GM19238 (cell line): Measurements from ENCODE around the gene WDFY2.

Source experiments
- DNase-seq: peaks from one replicate; pipeline ENCODE4 v3.0.0; 2011; ENCODE audit warnings: low spot score; ENCODE audit not compliant: insufficient read length

Gene WDFY2

DNA sequence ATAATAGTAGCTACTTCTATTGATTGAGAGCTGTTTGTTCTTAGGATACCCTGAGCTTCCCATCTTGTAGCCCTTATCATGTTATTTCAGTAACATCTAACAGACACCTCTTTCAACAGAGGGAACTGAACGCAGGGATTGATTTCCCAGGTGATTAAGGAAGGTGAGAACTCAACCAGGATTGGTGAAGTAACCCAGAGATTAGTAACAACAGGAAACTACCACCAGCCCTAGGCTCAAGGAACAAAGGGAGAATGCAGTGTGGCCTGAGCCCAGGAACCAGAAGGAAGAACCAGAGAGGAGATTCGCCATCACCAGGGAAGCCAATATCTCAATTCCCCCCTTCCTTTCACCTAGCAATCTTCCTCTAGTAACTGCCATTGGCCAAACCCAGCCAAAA, 211.2 kb downstream of the WDFY2 start:
- DNase-seq: no peak

DNA sequence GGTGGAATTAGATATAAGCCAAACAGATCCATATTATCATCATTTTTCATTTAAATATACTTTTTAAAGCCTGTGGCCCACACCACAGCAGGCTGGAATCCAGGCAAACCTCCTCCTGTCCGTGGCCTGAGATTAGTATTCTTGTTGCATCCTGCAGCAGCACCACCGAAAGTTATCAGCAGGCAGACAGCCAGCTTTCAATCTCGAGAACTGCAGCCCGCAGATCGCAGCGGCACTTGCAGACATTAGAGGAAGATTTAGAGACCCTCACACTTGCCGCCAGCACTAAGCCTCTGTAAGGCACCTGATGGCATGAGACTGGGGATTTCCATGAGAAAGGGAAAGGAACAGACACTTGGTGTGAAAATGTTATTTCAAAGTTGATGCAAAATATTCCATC, 212.3 kb downstream of the WDFY2 start:
- no peak for DNase-seq

DNA sequence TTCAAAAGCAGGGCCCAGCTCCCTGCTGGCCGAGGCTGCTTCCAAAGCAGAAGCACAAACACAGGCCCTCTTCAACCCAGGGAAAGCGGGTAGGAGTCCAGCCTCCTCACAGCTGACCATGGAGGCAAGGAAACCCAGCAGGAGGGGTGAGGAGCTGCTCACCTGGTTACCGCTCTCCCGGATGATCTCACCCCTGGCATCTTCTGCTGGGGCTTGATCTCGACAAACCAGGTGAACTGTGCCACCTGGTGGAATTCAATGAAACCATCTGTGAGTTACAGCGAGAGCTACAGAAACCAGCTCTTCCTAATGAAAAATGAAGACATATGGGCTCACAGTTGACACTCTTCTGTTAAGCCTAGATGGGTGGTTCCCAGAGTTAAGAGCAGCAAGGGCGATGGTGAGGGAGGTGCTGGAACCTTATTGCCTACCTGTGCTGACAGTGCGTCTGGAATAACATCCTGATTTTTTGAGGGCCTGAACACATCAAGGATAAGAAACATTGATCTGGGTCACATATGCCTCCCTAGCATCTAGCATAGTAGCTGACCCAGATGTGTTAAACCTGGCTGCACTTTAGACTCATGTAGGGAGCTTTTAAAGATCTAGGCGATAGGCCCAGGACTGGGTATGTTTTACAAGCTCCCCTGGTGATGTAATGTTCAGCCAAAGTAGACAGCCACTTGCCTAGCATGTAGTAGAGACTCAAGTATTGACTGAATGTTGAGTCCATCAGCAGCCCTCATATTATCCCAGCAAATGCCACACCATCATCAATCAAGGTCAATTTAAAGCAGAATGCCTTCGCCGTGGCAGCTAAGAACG, 213.6 kb downstream of the WDFY2 start:
- DNase-seq: peak; percentile 37

DNA sequence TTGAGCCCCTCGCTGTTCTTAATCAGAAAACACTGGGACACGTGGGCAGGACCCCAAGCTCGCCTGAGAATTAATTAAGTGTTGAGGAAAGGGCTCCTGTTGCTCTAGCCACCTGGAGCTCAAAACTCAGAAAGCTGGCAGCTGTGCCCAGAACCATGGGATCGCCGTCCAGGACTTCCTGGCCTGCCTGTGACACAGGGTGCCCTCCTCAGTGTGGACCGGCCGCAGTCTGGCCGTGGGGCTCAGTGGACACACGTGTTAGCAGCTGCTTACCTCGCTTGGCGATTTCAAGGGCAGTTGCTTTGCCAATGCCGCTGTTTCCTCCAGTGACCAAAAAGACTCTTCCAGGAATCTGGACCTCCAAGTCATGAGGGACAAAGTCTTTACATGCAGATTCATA, 215.0 kb downstream of the WDFY2 start:
- DNase-seq: no peak

DNA sequence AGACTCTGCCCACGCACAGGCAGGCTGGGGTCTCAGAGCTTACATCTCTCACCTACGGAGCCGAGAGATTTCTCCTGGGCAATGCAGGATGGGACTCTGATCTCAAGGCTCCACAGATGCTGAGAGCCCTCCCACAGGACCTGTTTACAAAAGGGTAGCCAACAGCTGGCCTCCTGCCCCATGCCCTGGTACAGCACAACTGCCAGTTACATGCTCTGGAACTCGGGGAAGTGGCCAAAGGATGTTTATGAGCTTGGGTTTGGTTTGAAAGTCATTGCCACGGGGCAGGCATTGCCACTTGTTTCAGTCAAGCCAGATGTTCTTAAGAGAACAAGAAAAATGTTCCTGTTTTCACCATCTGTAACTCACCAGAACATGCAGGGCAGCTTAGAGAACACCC, 216.2 kb downstream of the WDFY2 start:
- DNase-seq: no peak

DNA sequence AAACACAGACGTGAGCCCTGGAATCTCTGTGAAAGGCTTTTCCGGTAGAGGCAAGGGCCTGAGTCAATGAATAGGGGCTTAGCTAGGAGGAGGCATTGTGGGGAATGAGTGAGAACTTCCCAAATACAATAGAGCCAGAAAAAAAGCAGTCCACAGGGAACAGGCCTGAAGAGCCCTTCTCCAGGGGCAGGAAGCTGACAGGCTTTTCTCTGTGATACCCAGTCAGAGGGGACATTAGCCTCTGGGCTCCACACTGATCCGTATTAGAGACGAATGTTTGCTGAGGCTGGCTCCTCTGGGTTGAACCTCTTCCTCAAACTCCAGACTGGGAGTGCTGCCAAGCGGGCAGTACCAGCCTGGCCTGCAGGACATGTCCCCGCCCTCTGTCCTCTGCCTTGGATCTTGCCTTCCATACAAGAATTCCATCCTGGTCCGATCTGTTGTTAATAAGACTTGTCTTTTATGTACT, 217.4 kb downstream of the WDFY2 start:
- no peak for DNase-seq

DNA sequence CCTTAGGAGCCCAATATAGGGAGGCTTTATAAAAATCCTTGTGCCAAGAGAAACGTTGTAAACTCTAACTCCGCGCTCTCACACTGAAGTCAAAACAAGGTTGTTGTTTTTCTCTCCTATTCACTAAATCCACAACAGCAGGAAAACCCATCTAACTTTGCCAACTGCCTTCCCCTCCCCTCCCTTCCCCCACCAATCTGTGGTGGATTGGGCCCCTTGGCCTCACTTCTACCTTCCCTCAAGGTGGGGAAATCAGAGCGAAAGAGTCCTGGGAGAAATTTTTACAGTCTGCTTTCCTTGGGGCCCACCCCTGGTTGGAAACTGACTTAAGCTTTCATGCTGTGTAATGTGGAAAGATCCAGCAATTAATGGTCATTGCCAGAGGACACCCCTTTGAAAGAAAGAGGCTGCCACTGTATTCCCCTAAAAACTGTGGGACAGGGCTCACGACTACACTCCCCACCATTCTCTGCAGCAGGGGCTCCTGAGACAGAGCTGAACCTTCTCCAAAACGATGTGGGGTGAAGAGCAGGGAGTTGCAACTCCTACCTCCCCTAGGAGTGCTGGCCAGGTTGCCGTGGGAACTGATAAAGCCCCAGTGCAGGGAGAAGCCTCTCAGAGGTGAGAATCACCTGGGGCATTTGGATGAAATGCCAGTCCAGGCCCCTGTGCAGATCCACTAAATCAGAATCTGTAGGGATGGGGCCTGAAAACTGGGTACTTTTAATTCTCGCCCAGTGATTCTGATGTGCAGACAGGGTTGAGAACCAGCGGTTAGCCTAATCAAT, 218.6 kb downstream of the WDFY2 start:
- no peak for DNase-seq

DNA sequence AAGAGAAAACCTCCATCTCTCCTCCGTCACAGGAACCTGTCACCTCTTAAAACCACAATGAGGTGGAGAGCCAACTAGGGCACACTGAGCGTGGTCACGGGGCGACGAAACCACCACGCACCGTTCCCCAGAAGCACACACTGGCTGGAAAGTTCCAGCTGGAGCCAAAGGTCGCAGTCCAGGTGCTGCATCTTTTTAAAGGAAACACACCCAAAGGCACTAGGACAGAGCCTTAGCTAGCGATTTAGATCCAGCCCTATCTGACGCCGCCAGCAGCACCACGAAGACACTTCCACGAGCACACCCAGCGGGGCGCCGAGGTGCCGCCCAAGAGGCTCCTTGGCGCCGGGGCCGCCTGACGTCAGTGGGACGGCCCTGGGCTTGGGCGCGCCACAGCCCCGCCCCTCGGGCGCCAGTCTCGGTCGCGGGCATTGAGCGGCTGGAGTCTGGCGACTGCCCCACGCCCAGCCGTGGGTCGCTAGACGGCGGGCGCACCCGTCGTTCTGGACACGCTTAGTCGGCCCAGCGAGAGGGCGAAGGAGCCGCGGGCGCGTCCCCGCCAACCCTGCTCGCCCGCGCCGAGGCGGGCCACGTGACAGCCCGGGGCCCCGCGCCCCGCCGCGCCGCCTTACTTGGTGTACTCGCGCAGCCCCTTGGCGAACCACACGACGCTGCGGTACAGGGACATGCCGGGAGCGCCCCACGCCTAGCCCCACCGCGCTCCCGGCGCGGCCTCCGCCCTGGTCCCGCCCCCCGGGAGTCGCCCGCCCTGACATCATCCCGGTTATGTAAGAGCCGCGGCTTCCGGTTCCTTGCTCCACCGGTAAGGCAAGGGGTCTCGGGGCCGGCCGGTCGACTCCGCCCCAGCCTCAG, 219.4 kb downstream of the WDFY2 start, which contains the start of gene DHRS12:
DHRS12 (minus strand) TSS at position 742 of the 873 bp plus-strand sequence. CDS start 4,504 bp downstream, outside the sequence.
- DNase-seq: peak; percentile 89

DNA sequence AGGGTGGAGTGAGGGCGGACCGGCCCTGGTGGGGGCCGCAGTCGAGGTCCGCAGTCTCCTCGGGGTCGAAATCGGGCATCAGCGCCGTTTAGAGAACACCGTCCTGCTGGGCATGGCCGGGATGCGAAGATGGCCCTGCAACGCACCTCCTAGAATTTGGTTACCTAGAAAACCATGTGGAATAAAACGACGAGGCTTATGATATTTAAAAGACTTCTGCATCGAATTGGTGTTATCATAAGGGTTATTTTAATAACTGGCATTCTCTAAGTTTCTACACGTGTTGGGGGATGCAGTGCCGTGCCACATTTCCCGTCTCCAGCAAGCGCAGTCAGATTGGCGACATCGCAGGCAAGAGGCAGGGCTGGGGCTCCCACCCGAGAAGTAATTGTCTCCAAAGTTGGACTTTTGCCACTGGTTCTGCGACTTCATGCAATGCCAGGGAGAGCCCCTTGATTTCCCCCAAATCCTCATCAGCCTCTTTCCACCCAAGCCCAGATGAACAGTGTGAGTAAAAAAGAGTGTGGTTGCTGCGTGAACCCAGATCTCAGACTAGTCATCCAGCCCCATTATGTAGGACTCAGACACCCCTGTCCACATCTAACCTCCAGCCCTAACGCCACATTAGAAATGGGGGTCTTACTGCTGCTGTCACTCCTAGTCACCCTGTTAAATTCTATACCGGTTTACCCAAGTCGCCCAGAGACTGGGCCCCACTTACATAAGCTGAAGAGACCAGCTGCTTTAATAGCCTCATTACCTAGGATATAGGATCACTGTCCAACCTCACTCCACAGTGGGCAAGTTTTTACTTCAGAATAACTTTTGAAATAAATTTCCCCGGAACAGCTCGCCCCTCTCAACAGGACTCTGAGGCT, 220.3 kb downstream of the WDFY2 start:
- DNase-seq: no peak

DNA sequence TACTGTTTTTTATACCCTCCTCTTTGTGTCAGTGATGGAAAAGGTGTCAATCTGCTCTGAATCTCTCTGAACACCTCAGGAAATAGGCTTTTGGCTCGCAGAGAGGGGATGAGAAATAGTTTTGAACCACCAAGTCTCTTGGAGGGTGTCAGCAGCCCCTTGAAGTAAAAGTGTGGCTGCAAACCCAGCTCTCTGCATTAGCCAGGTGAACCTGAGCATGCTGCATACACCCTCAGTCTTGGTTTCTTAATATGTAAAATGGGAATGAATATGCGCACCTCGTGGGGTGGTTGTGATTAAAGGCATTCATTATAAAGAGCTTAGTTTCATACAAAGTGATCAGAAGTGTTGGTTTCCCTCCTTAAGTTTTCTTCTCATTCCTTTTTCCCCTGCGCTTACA, 221.1 kb downstream of the WDFY2 start:
- DNase-seq: no peak

DNA sequence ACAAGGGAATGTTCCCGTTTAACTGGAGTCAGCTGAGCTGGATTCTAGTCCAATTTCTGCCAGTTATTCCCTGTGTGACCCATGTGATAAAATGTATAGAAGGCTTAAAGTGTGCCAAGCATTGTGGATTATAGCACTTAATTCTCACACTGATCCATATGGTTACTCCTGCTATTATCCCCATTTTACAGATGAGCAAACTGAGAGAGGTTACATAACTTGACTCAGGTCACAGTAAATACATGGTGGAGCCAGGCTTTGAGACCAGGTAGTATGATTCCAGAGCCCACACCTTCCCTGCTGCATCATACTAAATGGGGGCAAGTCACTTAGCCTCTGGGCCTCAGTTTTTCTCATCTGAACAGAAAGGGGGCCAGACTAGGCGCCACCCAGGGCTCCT, 221.7 kb downstream of the WDFY2 start:
- no peak for DNase-seq

DNA sequence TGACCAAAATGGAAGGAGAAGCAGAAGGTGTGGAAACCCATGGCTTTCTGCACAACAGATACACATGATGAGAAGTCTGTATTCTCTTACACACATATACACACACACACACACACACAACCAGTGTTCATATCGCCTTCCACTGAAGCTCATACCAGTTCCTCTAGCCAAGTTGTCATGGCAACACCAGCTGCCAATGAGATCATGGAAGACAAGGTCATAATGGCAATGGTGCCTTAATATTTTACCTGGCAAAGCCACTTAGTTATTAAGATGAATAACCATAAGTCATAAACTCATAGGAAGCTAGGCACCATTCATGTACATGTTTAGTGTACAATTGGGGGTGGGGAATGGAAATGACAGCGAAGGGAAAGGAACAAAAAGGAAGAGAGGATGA, 222.3 kb downstream of the WDFY2 start:
- DNase-seq: no peak

DNA sequence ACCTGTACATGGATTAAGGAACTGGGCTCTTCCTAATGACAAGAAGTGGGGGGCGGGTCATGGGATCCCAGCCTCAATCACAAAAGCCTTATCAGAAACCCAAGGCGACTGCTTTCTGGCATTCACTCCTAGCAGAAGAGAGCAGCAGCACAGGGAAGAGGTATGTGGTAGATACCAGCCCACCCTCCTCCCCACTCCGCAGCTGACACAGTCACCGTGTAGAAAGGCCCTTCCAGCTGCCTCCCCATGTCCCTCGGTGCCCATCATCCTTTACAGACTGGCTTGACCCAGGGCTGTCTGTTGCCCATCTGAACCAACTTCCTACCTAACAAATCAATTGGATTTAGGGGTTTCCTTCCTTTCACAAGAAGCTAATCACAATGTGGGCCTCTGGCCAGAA, 222.8 kb downstream of the WDFY2 start:
- DNase-seq: no peak

DNA sequence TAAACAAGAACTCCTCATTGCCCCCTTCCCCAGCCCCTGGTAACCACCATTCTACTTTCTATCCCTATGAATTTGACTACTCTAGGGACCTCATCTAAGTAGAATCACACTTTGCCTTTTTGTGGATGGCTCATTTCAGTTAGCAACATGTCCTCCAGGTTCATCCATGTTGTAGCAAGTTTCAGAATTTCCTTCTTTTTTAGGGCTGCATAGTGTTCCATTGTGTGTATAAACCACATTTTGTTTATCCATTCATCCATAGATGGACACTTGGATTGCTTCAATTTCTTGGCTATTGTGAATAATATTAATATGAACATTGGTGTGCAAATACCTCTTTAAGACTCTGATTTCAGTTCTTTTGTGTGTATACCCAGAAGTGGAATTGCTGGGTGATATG, 224.5 kb downstream of the WDFY2 start:
- no peak for DNase-seq

DNA sequence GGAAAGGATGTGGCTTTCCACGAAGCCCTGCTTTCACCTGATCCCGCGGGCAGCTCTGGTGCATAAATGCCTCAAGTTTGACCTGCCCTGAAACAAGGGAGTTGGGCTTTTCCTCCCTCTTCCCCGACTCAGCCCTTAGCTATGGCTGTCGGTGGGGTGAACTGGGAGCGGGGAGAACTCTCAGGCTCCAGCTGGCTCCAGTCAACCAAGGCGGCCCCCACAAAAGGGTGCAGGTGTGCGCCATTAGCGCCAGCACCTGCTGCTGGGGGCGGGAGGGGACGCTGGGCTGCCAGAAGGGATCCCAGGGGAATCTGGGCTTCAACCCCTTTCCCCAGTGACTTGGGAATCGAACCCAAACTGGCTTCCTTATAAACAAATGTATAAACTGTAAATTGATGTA, 226.8 kb downstream of the WDFY2 start:
- no peak for DNase-seq

DNA sequence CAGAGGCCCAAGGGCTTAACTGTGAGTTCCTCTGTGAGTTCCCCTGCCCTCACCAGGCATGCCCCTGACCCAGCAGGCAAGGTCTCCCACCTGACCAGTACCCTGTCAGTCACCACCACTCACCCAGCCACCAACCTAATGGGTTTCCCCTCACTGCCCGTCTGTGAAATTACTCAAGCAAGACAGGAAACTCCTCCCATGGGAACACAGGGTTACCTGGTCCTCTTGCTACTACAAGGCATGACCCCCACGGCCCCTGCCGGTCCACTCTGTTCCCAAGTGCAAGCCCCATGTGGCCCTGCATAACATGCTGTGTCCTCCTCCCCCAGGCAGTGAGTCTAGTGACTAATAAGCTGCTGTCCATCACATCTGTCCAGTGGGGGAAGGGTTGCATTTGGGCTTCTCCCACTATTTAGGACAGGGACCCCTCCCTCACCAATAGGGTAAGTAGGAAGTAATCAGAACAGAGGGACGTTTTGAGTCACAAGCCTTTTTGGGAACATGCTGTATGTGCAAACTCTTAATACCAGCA, 227.7 kb downstream of the WDFY2 start:
- no peak for DNase-seq

DNA sequence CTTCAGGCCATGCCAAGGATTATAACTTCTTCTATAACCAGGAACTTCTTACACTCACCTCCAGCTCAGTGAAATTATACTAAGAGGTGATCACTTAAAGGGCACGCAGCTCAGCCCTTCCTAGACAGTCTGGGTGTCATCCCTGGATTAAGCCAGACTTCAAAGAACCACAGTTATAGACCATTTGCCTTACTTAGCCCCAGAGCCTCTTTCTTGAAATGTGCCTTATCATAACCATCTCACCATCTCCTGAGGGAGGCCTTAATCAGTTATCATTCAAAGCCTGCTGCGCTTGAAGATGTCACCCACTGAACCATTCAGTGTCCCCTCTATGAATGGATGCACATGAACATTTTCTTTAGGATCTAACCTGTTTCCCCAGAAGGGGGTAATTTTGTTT, 229.8 kb downstream of the WDFY2 start:
- no peak for DNase-seq

DNA sequence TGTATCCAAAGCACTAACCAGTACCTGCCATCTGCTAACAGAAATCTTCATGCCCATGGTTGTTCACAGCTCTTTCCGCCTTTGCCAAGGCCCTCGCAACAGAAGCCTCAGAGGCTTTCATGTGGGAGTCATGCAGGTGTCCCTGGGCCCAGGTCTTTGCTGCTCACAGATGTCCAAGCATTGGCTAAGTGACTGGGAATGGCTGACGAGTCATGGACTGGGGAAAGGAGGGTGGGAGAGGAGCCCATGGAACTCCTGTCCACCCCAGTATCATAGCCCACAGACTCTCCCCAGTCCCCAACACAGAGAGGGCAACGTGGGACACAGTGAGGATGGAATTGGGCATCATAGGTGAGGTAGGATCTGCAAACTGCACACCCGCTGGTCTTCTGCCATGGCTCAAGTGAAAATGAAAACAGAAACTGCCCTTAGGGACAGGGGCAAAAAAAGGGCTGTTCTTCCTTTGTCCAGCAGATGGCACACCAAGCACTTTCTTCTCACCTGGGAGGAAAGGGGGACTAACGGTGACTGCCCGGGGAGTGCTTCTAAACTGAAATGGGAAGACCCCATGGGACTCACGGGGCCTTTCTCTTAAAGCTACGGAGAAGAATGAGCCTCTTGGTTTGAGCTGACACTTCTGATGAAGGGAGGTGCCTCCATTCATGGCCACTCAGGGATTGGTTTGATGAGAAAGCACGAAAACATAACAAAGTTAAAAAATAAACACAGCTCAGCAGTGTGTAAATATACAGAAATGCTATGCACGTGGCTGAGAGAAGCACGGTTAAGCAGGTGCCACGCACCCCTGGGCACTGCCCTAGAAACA, 230.8 kb downstream of the WDFY2 start:
- DNase-seq: peak; percentile 63

DNA sequence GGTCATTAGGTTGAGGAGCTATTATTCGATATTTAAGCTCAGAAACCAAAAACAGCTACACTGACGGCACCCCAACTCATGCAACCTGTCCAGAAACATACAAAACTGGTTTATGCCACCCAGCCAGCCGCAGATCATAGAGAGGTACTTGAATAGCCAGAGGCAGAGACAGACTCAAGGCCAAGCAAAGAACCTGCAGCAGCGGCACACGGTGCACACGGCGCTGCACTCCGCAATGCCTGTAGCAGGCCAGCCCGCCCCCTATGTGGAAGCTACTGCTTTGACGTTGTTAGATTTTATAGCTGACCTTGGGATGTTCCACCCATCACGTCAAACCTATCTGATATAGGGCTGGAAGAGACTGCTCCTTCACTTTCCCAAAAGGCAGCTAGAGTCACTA, 231.6 kb downstream of the WDFY2 start:
- no peak for DNase-seq
